HL-60 (cell line): Measurements from ENCODE around the gene WWOX.

ENCODE experiments used
- CTCF ChIP-seq: IDR thresholded peaks from one replicate; pipeline ENCODE4 v1.5.1; 2011; ENCODE audit warnings: low read length, control low read depth, inconsistent platforms; ENCODE audit not compliant: insufficient read depth
- GABPA ChIP-seq: IDR thresholded peaks from 2 replicates; pipeline ENCODE4 v1.6.1; 2012; ENCODE audit warnings: low read depth
- POLR2AphosphoS5 ChIP-seq: IDR thresholded peaks from 2 replicates; pipeline ENCODE4 v1.6.1; 2012; ENCODE audit warnings: low read depth
- REST ChIP-seq: IDR thresholded peaks from 2 replicates; pipeline ENCODE4 v1.6.1; 2012; ENCODE audit warnings: low read depth; ENCODE audit not compliant: insufficient replicate concordance

- TF ChIP-seq CTCF (no peak), POLR2AphosphoS5 (no peak), GABPA (no peak), REST (no peak)
Observed at GRCh38 chr16:78639775-78640174, 540.3 kb downstream of the WWOX start.
